Measurements from ENCODE around the gene NINL.
"Not testable (repeated sequence)": the region's sequence is repeated elsewhere in the genome, so short reads cannot be mapped to it uniquely, and the experiment has no call there.

NINL gene

DNA sequence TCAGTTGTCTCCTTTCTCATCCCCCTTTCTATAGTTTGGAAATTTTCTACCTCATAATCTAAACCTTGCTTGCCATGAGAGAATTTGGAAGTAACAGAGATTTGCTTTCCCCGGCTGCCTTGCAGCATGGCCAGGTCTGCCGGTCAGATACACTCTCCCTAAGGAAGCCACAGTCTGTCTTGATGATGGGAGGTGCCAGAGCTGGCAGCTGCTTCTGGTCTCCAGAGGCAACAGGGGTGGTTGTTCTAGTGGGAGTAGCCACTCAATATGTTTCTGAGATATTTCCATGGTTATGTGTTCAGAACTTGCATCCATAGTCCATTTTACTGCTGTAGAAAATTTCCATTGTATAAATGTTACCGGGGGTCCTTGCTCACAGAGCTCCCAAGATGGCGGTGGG is 5.4 kb upstream of the NINL start:
- not testable (repeated sequence) for DNase-seq

GRCh38 chr20:25588491-25588890 is 3.2 kb upstream of the NINL start:
- DNase-seq, result no peak

DNA sequence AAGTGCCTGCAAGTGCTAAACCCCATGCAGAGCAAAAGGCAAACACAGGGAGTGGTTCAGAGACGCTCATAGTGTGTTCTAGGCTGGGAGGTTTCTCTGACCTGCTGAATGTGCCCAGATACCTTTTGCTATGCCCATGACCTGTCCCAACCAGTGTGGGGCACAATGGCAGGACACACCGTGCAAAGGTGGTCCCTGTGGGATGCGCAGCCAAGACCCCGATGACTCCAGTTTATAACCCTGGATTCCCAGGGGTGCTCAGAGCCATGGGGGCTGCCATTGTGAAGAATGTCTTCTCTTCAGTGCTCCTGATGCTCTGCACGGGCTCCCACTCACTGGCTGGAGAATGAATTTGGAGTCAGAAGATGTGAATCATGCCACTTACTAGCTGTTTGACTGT is 2.2 kb upstream of the NINL start:
- no peak for DNase-seq

DNA sequence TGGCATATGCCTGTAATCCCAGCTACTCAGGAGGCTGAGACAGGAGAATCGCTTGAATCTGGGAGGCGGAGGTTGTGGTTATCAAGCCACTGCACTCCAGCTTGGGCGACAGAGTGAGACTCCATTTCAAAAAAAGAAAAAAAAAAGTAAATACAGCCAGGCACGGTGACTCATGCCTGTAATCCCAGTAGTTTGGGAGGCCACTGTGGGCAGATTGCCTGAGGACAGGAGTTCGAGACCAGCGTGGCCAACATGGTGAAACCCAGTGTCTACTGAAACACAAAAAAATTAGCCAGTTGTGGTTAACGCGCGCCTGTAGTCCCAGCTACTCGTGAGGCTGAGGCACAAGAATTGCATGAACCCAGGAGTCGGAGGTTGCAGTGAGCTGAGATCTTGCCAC is 1.5 kb upstream of the NINL start:
- no peak for DNase-seq

- not testable (repeated sequence) for DNase-seq
Observed at GRCh38 chr20:25583607-25584006, 1.7 kb downstream of the NINL start.

- DNase-seq, result no peak
Observed at GRCh38 chr20:25580711-25581110, 4.6 kb downstream of the NINL start.

- no peak for DNase-seq
Observed at GRCh38 chr20:25579081-25579770, 6.1 kb downstream of the NINL start.

GRCh38 chr20:25576783-25577530 is 8.4 kb downstream of the NINL start:
- DNase-seq, result no peak

GRCh38 chr20:25574411-25574810 is 10.9 kb downstream of the NINL start:
- no peak for DNase-seq

GRCh38 chr20:25573288-25574251 is 11.8 kb downstream of the NINL start:
- no peak for DNase-seq

DNA sequence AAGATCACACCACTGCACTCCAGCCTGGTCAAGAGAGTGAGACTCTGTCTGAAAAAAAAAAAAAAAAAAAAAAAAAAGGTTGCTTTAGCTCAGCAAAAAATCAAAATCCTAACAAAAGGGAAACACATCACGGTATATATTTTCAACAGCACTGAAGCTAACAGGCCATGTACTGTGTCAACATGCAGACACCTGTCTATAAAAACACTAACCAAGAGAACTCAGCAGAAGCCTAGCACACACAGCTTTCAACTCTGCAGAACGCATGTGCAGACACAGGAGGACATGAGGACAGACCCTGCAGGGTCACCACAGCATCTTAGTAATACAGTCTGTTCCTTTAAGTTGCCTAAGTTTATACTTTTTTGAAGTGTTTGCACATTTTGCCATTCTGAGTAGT is 13.5 kb downstream of the NINL start:
- DNase-seq, result peak; percentile 55

- peak; percentile 58 for DNase-seq
Observed at GRCh38 chr20:25571240-25571639, 14.1 kb downstream of the NINL start.

GRCh38 chr20:25570148-25570530 is 15.2 kb downstream of the NINL start:
- DNase-seq, result no peak

- DNase-seq, result no peak
Observed at GRCh38 chr20:25567286-25567685, 18.0 kb downstream of the NINL start.

DNA sequence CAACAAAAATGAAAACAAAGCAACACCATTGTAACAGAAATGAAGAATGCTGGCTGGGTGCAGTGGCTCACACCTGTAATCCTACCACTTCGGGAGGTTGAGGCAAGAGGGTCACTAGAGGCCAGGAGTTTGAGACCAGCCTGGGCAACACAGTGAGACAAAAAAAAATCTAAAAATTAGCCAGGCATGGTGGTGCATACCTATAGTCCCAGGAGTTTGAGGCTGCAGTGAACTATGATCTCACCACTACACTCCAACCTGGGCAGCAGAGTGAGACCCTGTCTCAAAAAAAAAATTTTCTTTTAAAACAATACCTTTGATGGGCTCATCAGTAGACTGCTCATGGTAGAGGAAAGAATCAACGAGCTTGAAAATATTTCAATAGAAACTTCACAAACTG is 18.5 kb downstream of the NINL start:
- DNase-seq, result no peak

DNA sequence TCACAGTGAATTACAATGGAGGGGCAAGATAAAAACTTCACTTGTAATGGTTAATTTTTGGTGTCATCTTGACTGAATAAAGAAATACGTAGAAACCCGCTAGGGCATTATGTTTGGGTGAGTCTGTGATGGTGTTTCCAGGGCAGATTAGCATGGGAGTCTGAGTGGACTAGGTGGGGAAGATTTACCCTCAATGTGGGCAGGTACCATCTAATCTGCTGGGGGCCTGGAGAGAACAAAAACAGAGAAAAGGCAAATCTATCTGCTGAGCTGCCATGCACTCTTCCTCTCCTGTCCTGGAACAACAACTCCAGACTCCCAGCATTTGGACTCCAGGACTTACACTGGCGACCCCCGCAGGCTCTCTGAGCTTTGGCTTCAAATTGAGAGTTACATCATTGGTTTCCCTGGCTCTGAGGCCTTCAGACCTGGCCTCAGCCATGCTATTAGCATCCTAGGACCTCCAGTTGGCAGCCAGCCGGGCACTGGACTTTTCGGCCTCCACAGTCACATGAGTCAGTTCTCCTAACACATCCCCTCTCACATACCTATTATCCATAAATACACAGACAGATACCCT is 19.7 kb downstream of the NINL start:
- no peak for DNase-seq

- DNase-seq, result no peak
Observed at GRCh38 chr20:25563876-25564275, 21.5 kb downstream of the NINL start.

DNA sequence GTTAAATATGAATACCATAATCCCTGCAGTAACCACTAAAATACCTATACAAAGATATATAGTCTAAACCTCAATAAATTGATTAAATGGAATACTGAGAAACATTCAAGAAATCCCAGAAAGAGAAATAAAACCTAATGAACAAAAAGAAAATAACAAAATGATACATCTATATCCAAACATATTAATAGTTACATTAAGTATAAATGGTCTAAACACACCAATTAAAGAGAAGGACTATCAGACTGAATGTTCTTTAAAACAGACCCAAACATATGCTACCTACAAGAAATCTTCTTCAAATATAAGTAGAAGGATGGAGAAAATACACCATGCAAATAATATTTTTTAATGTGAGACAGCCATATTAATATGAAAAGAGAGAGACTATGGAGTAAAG is 22.0 kb downstream of the NINL start:
- no peak for DNase-seq

GRCh38 chr20:25561771-25562170 is 23.6 kb downstream of the NINL start:
- DNase-seq, result not testable (repeated sequence)

DNA sequence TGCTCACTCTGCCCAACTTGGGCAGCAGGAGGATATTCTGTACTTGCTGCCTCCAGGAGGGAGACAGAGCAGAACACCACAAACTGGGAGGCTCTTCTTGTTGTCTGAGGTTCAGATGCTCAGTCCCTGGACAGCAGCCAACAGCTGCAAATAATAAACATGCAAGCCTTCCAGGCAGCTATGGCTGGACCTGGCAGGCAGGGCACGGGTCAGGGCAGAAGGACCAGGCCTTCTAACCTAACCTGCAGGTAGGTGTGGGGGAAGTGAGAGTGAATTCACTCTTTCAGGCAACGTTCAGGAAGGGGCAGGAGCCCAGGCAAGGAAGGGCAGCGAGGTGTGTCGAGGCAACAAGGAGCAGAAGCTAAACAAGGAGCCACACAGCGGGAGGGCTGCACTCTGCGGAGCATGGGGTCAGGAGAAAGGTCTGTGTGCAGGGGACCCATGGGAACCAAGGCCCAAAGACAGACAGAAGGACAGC is 31.5 kb downstream of the NINL start:
- peak; percentile 43 for DNase-seq

DNA sequence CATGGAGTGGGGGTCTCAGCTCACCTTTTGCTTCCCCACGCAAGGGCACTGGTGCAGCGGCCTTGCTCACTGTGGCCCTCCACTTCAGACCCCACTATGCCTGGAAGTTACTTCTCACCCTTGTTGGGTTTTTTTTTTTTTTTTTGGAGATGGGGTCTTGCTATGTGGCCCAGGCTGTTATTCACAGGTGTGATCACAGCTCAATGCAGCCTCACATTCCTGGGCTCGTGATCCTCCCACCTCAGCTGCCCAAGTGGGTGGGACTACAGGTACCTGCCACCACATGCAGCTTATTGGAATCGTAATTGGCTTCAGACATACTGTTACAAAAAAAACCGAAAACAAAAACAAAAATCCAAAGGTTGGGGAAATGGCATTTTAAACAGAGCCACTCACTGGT is 32.4 kb downstream of the NINL start:
- no peak for DNase-seq

GRCh38 chr20:25551413-25552215 is 33.7 kb downstream of the NINL start:
- DNase-seq, result no peak
